Psoas muscle (tissue), 8 donors: Measurements from ENCODE around the gene ACACA. TPM values are rescaled to one million over a fixed set of nuclear protein-coding genes. Genes with fewer than 3 reads are reported as not detected.

ENCODE experiments used
- ATAC-seq, 4 donors: fragments of 200-7000 bp; cut with Tn5 transposase; one replicate each; pipeline ENCODE4 v1.9.1; 2020; ENCODE audit warnings: moderate library complexity in 3 of 4, mild to moderate bottlenecking in 2 of 4
- DNase-seq, 2 donors: peaks; one replicate each; pipeline ENCODE4 v3.0.0-alpha.2; 2020
- H3K27ac ChIP-seq: fragments of 200-600 bp; one replicate; pipeline ENCODE4 v1.8.0; 2022
- H3K27me3 ChIP-seq, 3 donors: fragments of 200-600 bp in 1 of 3; one replicate each; pipeline versions ENCODE4 v1.6.1 to v1.8.0; 2013 to 2022; ENCODE audit warnings: low read length in 2 of 3, mild to moderate bottlenecking in 2 of 3, moderate library complexity in 1 of 3; ENCODE audit not compliant: insufficient read depth in 3 of 3
- H3K36me3 ChIP-seq, 2 donors: fragments of 200-600 bp in 1 of 2; one replicate each; pipeline versions ENCODE4 v1.6.1 to v1.8.0; 2013 to 2022; ENCODE audit warnings: low read depth in 1 of 2, mild to moderate bottlenecking in 1 of 2, moderate library complexity in 1 of 2; ENCODE audit not compliant: insufficient read depth in 1 of 2
- H3K4me1 ChIP-seq: fragments of 200-600 bp; one replicate; pipeline ENCODE4 v1.8.0; 2022
- H3K4me3 ChIP-seq: fragments of 200-600 bp; one replicate; pipeline ENCODE4 v1.8.0; 2022; ENCODE audit warnings: mild to moderate bottlenecking
- H3K9me3 ChIP-seq: fragments of 200-600 bp; one replicate; pipeline ENCODE4 v1.8.0; 2022
- WGBS, 3 donors: extraction: QIAGEN DNeasy Blood & Tissue Kit; methylation state at CpG; one replicate each; pipeline versions ENCODE4 v1.1.6 to v1.1.7; 2013; 5-methylcytosine and 5-hydroxymethylcytosine counted together
- intact Hi-C, 2 donors: fragments of 100-400 bp; cut with DNase I; formaldehyde crosslinking; loops; one replicate each; pipeline versions ENCODE4 v1.11.0 to v1.14.2; 2022
- polyA plus RNA-seq, 3 donors: library from polyadenylated mRNA; stranded (reverse); fragments of 200-250 nt; gene quantifications; one replicate each; pipeline ENCODE4 v1.2.3, GENCODE V29; 2013
- total RNA-seq, 4 donors: library from RNA; stranded (reverse); fragmentation: NEBNext Ultra II Directional in 2 of 4; extraction: Animal tissue kit (Norgen Biotek cat#: 25700) in 2 of 4; gene quantifications; one replicate each; pipeline versions ENCODE4 v1.2.1 to v1.2.4, GENCODE V29; 2021 to 2023
- TF ChIP-seq, protein P1 (sequence below): fragments of 200-600 bp; IDR thresholded peaks from one replicate; pipeline ENCODE4 v1.8.0; 2022; ENCODE audit warnings: antibody characterized with exemption
- donor health status: healthy with polysubstance abuse.
- donor health status: DM: no; HTN: no; CAD: no; lungs with moderate emphysema.
- donor health status: Bipolar disorder and iron deficiency.
- donor health status: healthy.
- donor health status: DM: yes; HTN: yes; CAD: no.
- donor health status: DM: no; HTN: no; CAD: no.
- donor health status: DM: no; HTN: no; CAD: no.
- donor health status: DM: yes; HTN: yes; CAD: no.

ACACA gene
- total and polyA plus RNA-seq, 7 donors = 7.2 to 42.6 (median 21.5) TPM

DNA sequence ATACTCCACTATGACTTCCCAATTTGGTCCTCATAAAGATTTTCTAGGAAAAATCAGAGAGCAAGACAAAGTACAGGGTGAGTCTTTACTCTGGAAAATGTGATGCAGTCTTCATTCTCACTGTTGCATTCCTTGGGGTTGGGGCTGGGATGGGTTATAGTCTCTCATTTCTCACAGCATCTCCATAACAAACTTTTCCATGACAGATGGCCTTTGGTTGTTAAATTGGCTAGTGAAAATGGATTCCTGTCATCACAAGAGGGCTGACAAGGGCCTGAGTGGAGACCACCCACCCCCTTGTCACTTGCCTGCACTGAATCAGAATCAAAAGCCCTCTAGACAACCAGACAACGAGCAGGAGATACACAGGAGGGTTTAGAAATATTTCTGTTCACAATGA, 283.2 kb downstream of the ACACA start:
- peaks cover 3 to 91% of the 10 kb centered on the region in 2 donors for H3K36me3 ChIP-seq
- no peak overlapping the region for H3K27ac ChIP-seq
- no peaks in the 10 kb centered on the region for H3K9me3 ChIP-seq
- DNase-seq (no peak), ATAC-seq (no peak)
- H3K4me1 ChIP-seq = no peaks in the 10 kb centered on the region
- TF ChIP-seq, protein P1, sequence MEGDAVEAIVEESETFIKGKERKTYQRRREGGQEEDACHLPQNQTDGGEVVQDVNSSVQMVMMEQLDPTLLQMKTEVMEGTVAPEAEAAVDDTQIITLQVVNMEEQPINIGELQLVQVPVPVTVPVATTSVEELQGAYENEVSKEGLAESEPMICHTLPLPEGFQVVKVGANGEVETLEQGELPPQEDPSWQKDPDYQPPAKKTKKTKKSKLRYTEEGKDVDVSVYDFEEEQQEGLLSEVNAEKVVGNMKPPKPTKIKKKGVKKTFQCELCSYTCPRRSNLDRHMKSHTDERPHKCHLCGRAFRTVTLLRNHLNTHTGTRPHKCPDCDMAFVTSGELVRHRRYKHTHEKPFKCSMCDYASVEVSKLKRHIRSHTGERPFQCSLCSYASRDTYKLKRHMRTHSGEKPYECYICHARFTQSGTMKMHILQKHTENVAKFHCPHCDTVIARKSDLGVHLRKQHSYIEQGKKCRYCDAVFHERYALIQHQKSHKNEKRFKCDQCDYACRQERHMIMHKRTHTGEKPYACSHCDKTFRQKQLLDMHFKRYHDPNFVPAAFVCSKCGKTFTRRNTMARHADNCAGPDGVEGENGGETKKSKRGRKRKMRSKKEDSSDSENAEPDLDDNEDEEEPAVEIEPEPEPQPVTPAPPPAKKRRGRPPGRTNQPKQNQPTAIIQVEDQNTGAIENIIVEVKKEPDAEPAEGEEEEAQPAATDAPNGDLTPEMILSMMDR = no peak
- WGBS, 3 donors = 76 to 94% (median 82%) methylated on average over 1 of the region's 1 CpG
- intact Hi-C loops = loop anchor here in 1 of 2 donors (10.0 kb wide), 1 partner anchor 59 kb away; no protein-coding TSS in a partner anchor
- no peaks in the 10 kb centered on the region for H3K27me3 ChIP-seq
- H3K4me3 ChIP-seq = no peak overlapping the region

DNA sequence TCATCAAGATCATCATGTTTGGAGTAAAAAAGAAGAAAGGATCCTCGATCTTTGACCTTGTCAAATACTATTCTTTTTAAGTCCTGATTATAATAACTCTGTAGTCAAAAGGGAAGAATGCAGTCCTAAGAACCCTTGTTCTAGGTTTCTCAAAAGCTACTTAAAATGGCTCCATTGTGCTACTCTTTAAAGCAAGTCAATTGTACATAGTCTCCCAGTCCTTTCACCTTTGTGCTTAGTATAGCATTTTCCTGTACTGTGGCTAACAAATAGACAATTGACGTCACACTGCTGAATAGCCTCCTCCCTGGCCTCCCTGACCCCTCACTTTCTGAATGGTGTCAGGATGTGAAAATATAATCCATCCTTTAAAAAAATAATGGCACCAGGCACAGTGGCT, 285.0 kb downstream of the ACACA start:
- Histone ChIP-seq H3K9me3 (no peaks in the 10 kb centered on the region), H3K36me3 (peaks cover 3 to 83% of the 10 kb centered on the region in 2 donors), H3K4me3 (no peak overlapping the region), H3K4me1 (no peaks in the 10 kb centered on the region), H3K27ac (no peak overlapping the region), H3K27me3 (no peaks in the 10 kb centered on the region)
- TF ChIP-seq, protein P1 = no peak
- ATAC-seq (no peak), DNase-seq (no peak)
- intact Hi-C loops = loop anchor here in 1 of 2 donors (10.0 kb wide), 1 partner anchor 57 kb away; no protein-coding TSS in a partner anchor
- 95 to 100% (median 98%) methylated on average over 2 of the region's 2 CpGs for WGBS, 3 donors

DNA sequence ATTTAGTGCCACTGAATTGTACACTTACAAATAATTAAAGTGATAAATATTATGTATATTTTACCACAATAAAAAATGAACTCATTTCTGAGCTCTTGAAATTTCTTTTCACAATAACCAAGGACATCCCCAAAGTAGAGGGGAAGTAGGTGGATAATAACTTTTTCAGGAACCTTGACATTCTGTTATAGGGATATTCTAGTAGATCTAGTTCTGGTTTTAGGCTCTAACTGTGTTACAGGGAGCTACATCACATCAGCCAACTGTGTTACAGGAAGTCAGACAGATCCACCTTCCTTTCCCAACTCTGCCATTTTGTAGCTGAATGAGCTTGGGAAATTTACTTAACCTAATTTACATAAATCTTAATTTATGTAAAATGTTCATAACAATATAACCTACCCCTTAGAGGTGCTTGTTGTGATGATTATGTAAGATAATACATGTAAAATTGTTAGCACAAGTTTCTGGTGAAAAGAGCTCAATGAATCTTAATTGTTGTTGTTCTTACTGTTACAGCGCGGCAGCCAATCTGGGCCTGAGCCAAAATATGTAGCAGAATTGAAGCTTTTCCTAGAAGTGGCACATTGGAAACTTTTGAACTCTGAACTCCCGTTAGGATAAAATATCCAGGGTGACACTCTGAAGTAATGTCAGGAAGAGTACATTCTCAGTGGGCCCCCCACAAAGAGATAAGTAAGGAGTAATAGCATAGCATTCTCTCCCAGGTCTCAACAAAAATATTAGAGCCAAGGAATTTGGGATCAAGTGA, 288.1 kb downstream of the ACACA start:
- H3K4me1 ChIP-seq = no peaks in the 10 kb centered on the region
- H3K27me3 ChIP-seq = no peaks in the 10 kb centered on the region
- 65 to 72% (median 65%) methylated on average over 3 of the region's 3 CpGs for WGBS, 3 donors
- no peaks in the 10 kb centered on the region for H3K9me3 ChIP-seq
- peaks cover 3 to 71% of the 10 kb centered on the region in 2 donors for H3K36me3 ChIP-seq
- TF ChIP-seq, protein P1 = no peak
- DNase-seq = no peak
- H3K27ac ChIP-seq = no peak overlapping the region
- no peak for ATAC-seq
- intact Hi-C loops = no loop called here
- H3K4me3 ChIP-seq = no peak overlapping the region

DNA sequence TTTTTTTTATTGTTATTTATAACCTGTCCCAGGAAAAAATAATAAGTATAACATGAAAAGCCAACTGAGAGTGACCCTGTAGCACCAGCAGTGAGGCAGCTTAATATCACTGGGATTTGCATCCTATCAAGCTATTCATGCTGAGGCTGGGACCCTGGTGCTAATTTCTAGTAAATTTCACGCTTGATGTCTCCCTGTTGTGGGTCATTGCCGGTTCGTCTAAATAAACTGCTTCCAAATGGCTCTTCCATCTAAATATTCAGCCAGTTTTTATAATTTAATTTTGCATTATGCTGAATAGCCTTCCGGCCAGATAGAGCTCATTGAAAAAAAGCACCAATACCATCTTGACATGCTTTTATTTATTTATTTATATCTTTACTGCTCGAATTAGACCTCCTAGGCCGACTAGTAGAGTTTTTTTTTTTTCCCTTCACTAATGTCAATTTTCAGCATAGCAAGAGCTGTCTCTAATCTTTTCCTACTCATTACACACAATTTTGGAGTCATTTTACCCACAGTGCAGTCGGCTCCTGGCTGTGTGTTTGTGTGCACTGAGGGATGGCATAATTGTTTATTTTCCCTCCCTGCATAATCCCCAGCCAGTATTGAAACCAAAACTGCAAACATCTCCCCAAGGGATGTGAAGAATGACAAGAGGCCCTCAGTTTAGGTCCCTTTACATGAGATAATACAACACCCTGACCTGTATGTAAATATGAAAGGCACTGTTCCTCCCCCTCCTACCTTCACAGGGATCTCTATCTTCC, 289.1 kb downstream of the ACACA start:
- TF ChIP-seq, protein P1 = no peak
- Histone ChIP-seq H3K4me3 (no peak overlapping the region), H3K27me3 (no peaks in the 10 kb centered on the region), H3K36me3 (peaks cover 3 to 72% of the 10 kb centered on the region in 2 donors), H3K27ac (no peak overlapping the region), H3K4me1 (no peaks in the 10 kb centered on the region), H3K9me3 (no peaks in the 10 kb centered on the region)
- 72 to 84% (median 73%) methylated on average over 7 of the region's 7 CpGs for WGBS, 3 donors
- intact Hi-C loops = no loop called here
- DNase-seq = no peak
- ATAC-seq = no peak
